Bone marrow (tissue), 2 donors: ENCODE measurements around the gene SELENOK.

Experiments used
- DNase-seq, 2 donors: peaks; one replicate each; lab custom pipeline; 2025; lab: John Stamatoyannopoulos, UW

The SELENOK gene

DNA sequence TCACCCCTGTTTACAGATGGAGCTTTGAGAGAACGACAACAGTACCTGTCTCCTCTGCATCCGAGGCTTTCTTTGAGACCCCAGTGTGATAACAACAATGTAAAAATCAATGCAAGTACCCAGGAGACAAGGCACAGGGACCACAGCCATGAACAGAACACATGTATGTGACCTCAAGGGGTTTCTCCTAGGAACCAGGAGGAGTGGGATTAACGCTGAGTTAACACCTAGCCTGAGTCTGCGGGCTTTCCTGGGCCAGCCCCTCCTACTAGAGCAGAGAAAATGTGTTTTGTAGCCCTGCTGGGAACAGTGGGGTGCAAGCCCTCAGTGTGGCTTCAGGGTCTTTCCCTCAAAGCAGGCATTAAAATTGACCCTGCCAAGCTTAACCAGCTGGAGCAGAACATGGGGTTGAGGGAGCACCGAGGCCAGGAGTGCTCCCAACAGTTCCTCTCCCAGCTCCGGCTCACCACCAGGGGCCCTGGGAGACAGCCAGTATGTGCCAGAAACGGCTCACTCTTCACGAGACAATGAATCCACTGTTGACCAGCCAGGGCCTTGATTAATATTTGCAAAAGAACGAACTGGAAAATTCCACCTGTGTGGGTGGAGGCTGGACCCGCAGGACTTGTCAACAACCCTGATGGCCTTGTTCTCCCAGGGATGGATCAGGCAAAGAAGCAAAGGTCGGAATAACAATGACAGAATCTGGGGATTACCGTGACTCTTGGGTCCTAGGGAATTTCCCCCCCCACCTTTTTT lies 49.0 kb downstream of the SELENOK start:
- DNase-seq: no peak

DNA sequence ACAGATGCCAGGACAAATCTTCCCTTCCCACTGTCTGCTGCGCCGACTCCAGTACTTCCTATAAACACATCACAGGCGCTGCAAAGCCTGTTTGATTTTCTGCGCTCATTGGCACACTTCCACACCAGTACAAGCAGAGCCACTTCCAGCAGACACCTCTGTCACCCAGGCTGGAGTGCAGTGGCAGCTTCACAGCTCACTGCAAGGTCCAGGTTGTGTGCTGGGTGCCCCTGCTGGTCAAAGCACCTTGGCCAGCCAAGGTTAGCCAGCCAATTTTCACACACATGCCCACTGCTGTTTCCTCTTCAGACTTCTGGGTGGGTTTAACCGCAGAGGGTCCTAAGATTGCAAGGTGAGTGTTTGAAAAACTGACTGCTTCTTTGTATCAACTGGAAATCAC lies 50.4 kb downstream of the SELENOK start:
- DNase-seq: no peak

DNA sequence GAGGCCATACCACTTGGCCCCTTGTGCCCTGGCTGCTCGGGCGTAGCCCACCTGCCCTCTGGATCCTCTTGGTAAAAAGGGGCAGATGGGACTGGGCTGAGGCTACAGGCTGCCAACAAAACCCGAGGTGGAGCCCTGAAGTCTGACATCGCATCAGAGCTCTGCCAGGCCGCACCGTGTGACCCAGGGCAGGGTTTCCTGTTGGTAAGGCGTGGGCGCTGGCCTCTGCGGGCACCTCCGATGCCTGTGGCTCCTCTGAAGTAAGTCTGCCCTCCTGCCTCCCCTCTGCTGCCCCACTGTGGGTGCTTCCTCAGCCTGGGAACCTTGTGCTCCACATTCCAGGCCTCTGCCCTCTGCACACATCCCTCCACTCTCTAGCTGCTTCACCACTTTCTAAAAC lies 54.3 kb downstream of the SELENOK start:
- no peak for DNase-seq

DNA sequence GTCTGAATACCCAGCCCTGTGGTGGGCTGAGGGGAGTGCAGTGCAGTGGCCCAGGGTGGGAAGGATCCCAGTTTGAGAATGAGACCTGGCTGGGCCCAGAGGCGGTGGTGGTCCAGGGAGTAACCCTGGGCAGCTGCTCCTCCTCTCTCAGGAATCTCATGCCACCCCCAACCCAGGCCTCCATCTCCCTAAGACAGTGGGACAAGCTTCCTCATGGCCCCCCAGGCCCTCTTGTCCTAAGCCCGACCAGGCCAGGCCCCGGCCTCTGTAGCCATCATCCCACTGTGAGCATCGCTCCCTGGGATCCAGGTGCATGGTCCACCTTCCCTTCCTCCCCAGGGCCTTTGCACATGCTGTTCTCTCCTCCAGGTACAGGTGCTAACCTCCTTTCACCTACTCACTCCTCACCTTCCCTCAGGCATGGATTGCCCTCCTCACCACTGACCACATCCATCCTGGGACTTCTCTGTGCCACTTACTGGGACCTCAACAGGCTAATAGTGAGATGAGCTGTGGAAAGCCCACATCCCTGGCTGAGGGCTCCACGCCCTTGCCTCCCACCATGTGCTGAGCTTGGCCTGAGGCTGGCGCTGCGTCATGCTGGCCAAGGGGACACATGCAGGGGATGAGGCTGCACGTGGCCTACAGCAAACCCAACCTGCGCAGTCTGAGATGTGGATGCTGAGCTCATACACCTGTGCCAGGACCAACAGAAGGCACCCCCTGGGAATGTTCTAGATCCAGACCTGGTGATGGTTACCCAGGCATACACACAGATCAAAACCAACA lies 55.4 kb downstream of the SELENOK start:
- DNase-seq: no peak

DNA sequence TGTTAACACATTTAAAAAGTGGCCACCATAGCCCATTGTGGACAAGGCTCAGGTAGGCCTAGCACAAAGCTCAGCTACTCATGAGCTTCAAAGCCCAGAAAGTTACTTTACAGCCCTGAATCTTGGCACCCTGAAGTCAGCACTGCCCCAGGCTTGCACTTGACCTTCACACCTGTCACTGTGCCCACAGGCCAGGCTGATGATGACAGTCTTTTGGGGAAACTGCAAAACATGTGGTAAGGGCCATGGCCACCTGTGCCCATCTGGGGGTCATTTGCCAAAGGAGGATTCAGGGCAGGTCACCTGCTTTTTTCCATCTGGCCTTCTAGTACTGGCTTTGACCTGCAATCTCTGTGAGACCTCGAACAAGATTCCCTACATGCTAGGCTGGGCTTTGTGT lies 56.4 kb downstream of the SELENOK start:
- no peak for DNase-seq

DNA sequence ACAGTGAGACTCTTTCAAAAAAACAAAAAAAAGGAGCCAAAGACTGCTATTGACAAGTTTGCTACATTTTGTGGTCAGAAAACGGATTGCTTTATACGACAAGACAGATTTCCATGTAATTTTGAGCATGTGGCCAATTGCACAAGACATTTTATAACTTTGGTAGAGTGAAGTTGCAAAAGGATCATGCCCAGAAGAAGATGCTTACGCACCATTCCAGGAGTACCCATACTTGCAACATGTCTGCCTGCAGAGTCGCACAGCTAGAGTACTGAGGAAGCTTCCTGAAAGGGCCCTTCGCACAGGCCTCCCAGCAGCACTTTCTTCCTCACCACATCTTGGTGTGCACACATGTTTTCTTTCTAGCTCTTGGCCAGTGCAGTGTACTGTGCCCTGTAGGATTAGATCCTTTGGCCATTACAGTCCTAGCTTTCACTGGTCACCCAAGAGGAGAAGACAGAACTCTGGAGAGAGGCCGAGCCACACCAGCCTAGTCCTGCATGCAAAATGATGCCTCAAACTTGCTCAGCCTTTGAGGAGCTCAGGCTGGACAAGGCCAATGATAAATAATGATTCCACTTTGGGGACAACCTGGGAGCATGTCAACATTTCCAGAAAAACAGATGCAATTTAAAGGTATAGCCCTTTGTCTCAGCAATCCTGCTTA lies 57.1 kb downstream of the SELENOK start:
- no peak for DNase-seq
